Effector CD8-positive, alpha-beta T cell (primary cell): ENCODE measurements around the gene CTNNBL1.
"Not testable (repeated sequence)": the region's sequence is repeated elsewhere in the genome, so short reads cannot be mapped to it uniquely, and the experiment has no call there.

ENCODE experiments used
- DNase-seq: peaks from one replicate; lab custom pipeline; 2025; lab: John Stamatoyannopoulos, UW

Gene CTNNBL1

DNA sequence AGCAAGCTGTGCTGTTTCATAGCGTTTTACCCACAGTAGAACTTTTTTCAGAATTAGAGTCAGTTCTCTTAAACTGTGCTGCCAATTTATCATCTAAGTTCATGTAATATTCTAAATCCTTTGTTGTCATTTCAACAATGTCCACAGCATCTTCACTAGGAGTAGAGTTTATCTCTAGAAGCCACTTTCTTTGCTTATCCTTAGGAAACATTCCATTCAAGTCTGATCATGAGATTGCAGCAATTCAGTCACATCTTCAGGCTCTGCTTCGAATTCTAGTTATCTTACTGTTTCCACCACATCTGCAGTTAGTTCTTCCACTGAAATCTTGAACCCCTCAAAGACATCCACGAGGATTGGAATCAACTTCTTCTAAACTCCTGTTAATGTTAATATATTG is 12.5 kb downstream of the CTNNBL1 start:
- DNase-seq, result no peak

DNA sequence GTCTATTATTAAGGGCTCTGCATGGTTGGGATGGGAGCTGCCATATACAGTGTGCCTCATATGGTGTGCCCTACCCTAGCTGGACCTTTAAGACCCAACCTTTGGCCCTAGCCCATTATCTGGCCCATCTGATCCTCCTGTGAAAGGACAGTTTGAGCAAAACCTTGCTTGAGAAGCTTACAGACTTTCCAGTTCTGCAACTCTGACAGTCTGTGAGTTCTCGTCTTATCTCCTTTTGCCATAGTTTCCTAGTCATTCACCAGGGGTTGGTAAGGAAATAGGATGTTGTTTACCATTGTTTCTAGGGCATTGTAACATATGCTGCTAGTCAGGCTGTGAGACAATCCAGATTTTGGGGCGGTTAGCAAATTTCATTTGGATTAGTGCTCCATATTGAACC is 17.2 kb downstream of the CTNNBL1 start:
- DNase-seq, result no peak

DNA sequence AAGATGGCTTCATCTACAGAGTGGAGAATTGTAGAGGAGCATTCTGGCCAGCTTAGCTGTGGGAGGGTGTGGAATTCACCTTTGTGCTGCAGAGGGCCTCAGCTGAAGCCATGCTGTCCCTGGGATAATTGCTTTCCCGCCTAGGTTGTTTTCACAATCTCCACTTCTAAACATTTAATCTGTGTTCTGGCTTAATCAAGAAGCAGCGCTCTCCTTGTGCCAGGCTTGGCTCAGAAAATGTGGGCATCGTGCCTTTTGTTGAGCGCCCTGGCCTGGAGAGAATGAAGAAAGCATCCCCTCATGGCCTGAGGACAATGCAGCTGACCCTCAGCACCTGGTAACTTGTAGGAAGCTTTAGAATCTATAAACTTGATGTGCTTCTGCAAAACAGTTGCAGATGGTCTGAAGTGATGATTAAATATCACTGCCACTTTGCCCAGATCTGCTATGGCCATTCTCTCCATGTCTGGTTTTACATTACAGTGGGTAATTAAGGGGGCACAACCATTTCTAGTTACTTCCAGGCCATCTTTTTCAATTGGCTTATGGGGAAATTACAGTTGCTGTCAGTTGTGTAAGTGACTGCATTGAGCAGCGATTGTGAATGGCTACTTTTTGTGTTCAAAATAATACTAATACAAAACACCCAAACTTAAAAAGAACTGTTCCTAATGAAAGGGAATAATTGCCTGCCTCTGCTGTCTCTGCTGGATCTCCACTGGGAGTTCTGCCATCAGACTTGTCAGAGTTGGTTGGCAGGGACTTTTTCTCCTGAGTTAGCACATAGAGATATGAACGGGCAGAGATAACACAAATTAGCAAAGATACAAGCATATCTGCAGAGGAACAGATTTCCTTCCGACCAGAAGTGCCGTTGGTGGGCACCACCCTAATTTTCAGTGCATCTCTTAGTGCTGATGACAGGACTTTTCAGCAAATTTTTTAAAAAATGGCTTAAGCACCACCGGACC is 18.4 kb downstream of the CTNNBL1 start:
- DNase-seq, result no peak

DNA sequence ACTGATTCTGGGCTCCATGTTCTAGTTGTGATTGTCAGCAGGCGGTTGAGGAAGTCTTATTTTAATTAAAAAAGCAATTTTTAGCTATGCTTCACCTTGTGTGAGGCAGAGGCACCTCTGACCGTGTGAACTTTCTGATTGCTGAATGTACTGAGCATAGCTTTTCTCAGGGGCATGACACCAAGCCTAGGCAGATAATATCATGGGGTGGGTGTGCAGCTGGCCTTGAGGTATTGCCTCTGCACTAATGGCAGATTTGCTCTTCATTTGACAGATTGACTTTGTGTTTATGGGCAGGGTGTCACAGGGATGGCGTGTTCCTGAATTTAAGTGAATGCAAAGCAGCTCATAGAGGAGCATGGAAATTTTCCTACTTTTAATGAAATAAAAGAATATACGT is 19.6 kb downstream of the CTNNBL1 start:
- no peak for DNase-seq

DNA sequence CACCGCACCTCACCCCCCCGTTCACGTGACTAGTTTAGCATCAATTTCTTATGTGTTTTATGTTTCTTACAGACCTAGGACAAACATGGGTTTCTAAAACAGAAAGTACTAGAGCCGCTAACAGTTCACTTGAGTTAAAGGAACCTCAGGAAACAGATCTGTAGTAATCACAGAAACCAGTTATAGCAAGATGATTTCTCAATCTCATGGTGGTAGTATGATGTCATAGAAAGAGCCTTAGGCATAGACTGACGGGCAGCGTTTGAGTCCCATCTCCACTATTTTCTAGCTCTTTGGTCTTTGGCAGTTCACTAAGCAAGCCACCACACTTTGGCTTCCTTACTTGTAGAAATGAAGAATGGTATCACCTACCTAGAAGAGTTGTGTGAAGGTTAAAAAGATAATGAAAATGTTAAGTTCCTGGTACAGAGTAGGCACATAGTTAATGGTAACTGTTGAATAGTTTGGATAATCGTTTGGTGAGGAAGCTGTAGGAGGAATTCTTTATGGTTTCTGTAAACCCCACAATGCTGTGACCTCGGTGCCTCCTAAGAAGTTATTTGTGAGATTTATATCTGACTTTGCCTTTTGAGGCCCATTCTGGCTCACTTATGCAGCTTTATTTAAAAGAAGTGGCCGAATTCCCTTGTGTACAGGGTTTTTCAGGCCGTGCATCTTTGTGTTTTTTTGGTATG is 21.3 kb downstream of the CTNNBL1 start:
- no peak for DNase-seq

DNA sequence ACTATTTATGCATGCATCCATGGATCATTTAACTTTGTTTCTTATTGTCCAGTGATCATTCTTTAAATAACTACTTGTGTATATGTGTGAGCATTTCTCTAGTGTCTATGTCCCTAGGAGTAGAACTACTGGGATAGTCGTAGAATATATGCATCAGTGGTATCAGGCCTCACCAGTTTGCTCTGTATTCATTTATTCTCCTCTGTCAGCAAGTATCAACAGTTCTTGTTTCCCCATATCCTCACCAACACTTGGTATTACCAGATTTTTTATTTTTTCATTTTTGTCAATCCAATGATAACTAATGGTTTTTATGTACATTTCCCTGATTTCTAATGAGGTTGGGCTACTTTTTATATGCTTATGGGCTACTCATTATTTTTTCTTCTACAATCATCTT is 27.9 kb downstream of the CTNNBL1 start:
- no peak for DNase-seq

GRCh38 chr20:37722312-37722711 is 28.5 kb downstream of the CTNNBL1 start:
- not testable (repeated sequence) for DNase-seq

DNA sequence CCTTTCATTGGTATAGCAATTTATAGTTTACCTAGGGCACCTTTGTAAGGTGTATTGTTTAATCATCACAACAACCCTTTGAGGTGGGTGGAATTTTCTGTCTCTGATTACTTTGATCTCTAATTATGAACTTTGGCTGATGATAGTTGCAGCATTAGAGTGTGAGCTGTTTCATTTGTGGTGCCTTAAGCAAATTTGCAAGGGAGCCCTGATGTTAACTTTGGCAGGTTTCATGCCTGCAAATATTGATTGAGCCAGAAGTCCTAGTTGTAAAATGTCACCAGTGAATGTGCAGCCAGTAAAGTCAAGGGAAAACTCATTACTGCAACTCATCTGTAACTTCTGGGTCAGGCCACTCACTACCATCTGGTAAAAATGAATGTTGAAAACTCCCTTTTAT is 29.8 kb downstream of the CTNNBL1 start:
- DNase-seq, result no peak

DNA sequence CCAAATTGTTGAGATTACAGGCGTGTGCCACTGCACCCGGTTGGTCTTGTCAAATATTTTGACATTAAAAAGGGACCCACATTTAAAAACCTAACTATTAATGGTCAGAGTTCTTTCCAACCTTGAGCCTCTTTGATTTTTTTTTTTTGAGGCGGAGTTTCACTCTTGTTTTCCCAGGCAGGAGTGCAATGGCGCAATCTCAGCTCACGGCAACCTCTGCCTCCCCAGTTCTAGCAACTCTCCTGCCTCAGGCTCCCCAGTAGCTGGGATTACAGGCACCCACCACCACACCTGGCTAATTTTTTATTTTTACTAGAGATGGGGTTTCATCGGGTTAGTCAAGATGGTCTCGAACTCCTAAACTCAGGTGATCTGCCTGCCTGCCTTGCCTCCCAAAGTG is 31.3 kb downstream of the CTNNBL1 start:
- no peak for DNase-seq

GRCh38 chr20:37725855-37726254 is 32.0 kb downstream of the CTNNBL1 start:
- DNase-seq, result no peak

DNA sequence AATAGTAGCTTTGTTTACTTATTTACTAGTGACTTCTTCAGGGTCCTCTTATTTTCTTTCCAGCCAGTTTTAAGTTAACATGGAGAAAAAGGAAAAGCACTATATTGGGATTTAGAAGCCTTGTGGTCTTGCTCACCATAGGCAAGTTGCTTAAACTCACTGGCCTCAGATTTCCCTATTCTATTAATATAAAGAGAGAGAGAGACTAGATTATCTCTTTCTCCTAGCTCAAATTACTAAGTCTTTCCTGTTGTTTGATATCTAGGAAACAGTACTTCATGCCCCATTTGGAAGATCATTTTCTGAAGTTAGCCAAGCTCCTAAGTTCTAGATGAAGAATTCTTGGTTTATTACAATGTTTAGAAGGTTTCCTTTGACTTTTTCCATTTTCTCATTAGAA is 32.5 kb downstream of the CTNNBL1 start:
- DNase-seq, result no peak

DNA sequence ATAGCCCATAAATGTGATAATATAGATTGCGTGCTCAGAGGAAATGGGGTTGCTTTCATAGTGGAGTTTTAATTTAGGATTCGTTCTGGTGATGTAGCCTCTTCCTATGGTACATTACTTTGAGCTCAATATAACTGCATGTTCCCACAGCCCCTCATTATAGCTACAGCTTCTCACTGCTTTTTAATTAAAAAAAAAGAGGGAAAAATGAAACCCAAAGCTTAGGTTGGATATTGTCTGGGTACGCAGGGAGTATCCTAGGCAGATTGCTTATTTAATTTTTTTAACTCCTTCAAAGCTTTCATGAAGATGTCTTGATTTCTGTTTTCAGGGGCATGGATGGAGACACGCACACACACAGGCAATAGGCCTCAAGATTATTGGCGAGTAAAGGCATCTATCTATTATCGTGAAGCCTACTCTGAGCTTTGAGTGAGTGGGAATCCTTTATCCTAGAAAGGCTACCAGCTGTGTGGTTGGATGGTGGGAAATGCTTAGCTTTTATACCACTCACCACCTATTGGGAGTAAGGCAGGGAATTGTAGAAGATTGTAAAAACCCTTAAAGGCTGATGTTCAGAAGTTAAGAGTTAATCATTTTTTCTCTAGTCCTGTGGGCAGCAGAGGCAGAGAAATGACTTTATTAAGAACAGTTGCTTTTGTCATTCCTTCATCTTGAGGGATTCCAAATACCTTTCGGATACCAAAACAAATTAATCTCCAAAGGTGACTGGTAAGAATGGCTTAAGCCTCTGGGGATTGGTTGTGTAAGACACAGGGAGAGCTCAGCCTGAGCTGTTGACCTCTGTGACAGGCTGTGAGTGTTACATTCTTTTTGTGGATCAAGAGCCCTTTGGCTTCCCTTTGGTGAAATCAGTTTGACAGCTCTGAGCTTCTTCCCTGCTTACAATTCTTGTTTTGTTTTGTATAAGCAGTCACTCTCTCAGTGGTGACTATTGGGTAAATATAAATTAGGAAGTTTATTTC is 33.4 kb downstream of the CTNNBL1 start:
- DNase-seq, result no peak

DNA sequence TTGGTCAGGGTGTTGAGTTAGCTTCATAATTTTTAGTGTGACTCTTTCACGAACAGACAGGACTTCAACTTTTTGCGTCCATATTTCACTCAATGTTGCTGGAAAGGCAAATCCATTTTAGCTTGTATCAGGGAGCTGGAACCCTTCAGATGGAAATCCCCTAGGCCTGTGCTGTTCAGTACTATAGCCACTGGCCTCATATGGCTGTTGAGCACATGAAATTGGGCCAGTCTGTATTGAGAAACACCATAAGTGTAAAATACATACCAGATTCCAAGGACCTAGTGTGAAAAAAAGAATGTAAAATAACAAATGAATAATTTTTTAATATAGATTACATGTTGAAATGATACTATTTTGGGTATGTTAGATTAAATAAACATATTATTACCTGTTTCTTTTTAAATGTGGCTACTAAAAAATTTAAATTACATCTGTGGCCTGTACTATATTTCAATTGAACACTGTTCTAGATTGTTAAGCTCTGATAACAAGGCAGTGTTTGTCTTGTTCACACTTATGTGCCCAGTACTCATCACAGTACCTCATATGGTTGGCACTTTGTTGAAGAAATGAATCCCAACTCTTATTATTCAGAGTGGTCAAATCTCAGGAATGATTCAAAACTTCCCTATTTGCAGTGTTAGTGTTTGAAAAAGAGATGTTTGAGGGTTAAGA is 34.3 kb downstream of the CTNNBL1 start:
- DNase-seq, result no peak

- DNase-seq, result no peak
Measured at GRCh38 chr20:37728635-37728983, 34.8 kb downstream of the CTNNBL1 start.

DNA sequence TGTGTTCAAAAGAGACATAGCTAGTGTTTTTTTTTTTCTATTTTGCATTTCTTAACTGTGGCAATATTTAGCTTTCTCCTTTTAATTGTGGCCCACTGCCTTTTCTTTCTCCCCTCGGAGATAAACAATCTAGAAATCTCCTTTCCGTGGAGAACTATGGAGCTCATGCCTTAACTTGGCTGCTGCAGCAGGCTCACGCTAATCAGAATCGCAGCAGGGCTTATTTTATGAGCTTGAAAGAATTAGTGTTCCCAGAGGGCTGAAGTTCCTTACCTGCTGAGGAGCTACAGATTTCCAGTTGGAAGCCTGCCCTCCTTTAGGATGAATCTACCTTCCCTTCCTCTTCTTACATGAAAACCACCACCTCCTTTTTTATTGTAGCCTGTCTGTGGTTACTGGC is 35.6 kb downstream of the CTNNBL1 start:
- no peak for DNase-seq

- DNase-seq, result no peak
Measured at GRCh38 chr20:37729909-37730308, 36.1 kb downstream of the CTNNBL1 start.

GRCh38 chr20:37733416-37733815 is 39.6 kb downstream of the CTNNBL1 start:
- DNase-seq, result no peak

- DNase-seq, result no peak
Measured at GRCh38 chr20:37734228-37734985, 40.6 kb downstream of the CTNNBL1 start.

- DNase-seq, result no peak
Measured at GRCh38 chr20:37735541-37735940, 41.7 kb downstream of the CTNNBL1 start.

DNA sequence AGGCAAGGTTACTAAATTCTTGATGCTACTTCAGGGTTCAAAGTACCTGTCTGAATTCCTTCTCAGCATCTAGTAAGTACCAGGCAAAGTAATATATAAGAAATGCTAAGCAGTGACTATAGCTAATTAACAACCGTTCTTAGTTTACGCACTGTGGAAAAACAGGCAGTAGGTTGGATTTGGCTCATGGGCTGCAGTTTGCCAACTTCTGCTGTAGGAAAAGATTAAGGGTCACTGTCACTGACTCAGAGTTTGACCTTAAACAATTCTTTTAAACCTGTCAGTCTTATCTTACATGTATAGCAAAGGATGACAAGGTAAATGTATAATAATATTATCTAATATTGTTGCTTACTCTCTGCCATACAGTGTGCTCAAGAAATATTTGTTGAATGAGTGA is 42.3 kb downstream of the CTNNBL1 start:
- no peak for DNase-seq
